ENCODE data around the gene WNT7B.

The WNT7B gene

GRCh38 chr22:45970705-45971407 is 6.1 kb downstream of the WNT7B start:
- no peak for DNase-seq (ENCODE audit: low read depth)
- peak overlapping the region; percentile 39 for H3K4me3 ChIP-seq (ENCODE audit: control insufficient read depth, low read depth, low read length)
- TF ChIP-seq CTCF (IDR thresholded peaks at IDR 0.05; ENCODE audit: control insufficient read depth, insufficient read depth, low read depth, low read length, missing control alignments), result no peak

- TF ChIP-seq CTCF (IDR thresholded peaks at IDR 0.05; ENCODE audit: control insufficient read depth, insufficient read depth, low read depth, low read length, missing control alignments), result no peak
- no peak for DNase-seq (ENCODE audit: low read depth)
- no peak overlapping the region for H3K4me3 ChIP-seq (ENCODE audit: control insufficient read depth, low read depth, low read length)
Observed at GRCh38 chr22:45969801-45970470, 7.0 kb downstream of the WNT7B start.

- TF ChIP-seq CTCF (IDR thresholded peaks at IDR 0.05; ENCODE audit: control insufficient read depth, insufficient read depth, low read depth, low read length, missing control alignments), result peak; percentile 25
- DNase-seq (ENCODE audit: low read depth), result no peak
- no peak overlapping the region for H3K4me3 ChIP-seq (ENCODE audit: control insufficient read depth, low read depth, low read length)
Observed at GRCh38 chr22:45969414-45969799, 7.6 kb downstream of the WNT7B start.

- no peak overlapping the region for H3K4me3 ChIP-seq (ENCODE audit: control insufficient read depth, low read depth, low read length)
- DNase-seq (ENCODE audit: low read depth), result peak; percentile 24
- TF ChIP-seq CTCF (IDR thresholded peaks at IDR 0.05; ENCODE audit: control insufficient read depth, insufficient read depth, low read depth, low read length, missing control alignments), result no peak
Observed at GRCh38 chr22:45968751-45969413, 8.1 kb downstream of the WNT7B start.

GRCh38 chr22:45968003-45968650 is 8.8 kb downstream of the WNT7B start:
- DNase-seq (ENCODE audit: low read depth), result no peak
- TF ChIP-seq CTCF (IDR thresholded peaks at IDR 0.05; ENCODE audit: control insufficient read depth, insufficient read depth, low read depth, low read length, missing control alignments), result no peak
- H3K4me3 ChIP-seq (ENCODE audit: control insufficient read depth, low read depth, low read length), result no peak overlapping the region

- no peak for DNase-seq (ENCODE audit: low read depth)
- H3K4me3 ChIP-seq (ENCODE audit: control insufficient read depth, low read depth, low read length), result no peak overlapping the region
- no peak for TF ChIP-seq CTCF (IDR thresholded peaks at IDR 0.05; ENCODE audit: control insufficient read depth, insufficient read depth, low read depth, low read length, missing control alignments)
Observed at GRCh38 chr22:45966895-45967365, 10.0 kb downstream of the WNT7B start.
